RCC 7860 (cell line): Measurements from ENCODE around the gene MRAS.

ENCODE experiments used
- DNase-seq: peaks from one replicate; pipeline ENCODE4 v3.0.0-alpha.2; 2015; ENCODE audit warnings: low spot score
- FAIRE-seq: peaks from 2 replicates; lab custom pipeline; 2012; peaks lifted over from hg19 to GRCh38; lab: Jason Lieb, UNC

The MRAS gene

GRCh38 chr3:138347960-138348753 is at the start of gene MRAS:
MRAS (plus strand) TSS chr3:138348579; CDS start chr3:138372884, 24,305 bp downstream.
- peak; percentile 60 for DNase-seq
- no peak for FAIRE-seq

- FAIRE-seq (no peak), DNase-seq (no peak)
These were observed 47.7 kb upstream of the MRAS start for GRCh38 chr3:138300647-138301046.

- FAIRE-seq (no peak), DNase-seq (no peak)
These were observed 44.9 kb upstream of the MRAS start for GRCh38 chr3:138303474-138303873.

- no peak for DNase-seq
- FAIRE-seq, result no peak
These were observed 40.5 kb upstream of the MRAS start for GRCh38 chr3:138307899-138308298.

GRCh38 chr3:138308783-138309182 is 39.6 kb upstream of the MRAS start:
- DNase-seq (no peak), FAIRE-seq (no peak)

GRCh38 chr3:138310494-138310893 is 37.9 kb upstream of the MRAS start:
- DNase-seq (no peak), FAIRE-seq (no peak)

GRCh38 chr3:138314751-138315150 is 33.6 kb upstream of the MRAS start:
- no peak for DNase-seq
- no peak for FAIRE-seq

- DNase-seq (no peak), FAIRE-seq (no peak)
These were observed 30.7 kb upstream of the MRAS start for GRCh38 chr3:138317687-138318086.

GRCh38 chr3:138323971-138324370 is 24.4 kb upstream of the MRAS start:
- no peak for FAIRE-seq
- no peak for DNase-seq

GRCh38 chr3:138325990-138326389 is 22.4 kb upstream of the MRAS start:
- DNase-seq (no peak), FAIRE-seq (no peak)

- DNase-seq (no peak), FAIRE-seq (no peak)
These were observed 21.3 kb upstream of the MRAS start for GRCh38 chr3:138326866-138327595.

GRCh38 chr3:138327831-138328230 is 20.5 kb upstream of the MRAS start:
- FAIRE-seq, result no peak
- no peak for DNase-seq

- FAIRE-seq, result no peak
- DNase-seq, result no peak
These were observed 20.0 kb upstream of the MRAS start for GRCh38 chr3:138328341-138328740.

- peak; percentile 69 for DNase-seq
- FAIRE-seq, result peak; percentile 10
These were observed 19.0 kb upstream of the MRAS start, which contains the start of gene NME9 for GRCh38 chr3:138329127-138329983. NME9 (minus strand) TSS chr3:138329851; CDS start chr3:138329335, 516 bp downstream.

GRCh38 chr3:138329984-138330293 is 18.4 kb upstream of the MRAS start:
- DNase-seq (no peak), FAIRE-seq (no peak)

- no peak for FAIRE-seq
- no peak for DNase-seq
These were observed 17.1 kb upstream of the MRAS start for GRCh38 chr3:138331143-138331894.

- DNase-seq, result peak; percentile 42
- FAIRE-seq, result peak; percentile 75
These were observed 15.8 kb upstream of the MRAS start for GRCh38 chr3:138332472-138333073.

- DNase-seq (no peak), FAIRE-seq (no peak)
These were observed 13.8 kb upstream of the MRAS start for GRCh38 chr3:138334608-138335007.

GRCh38 chr3:138336454-138336999 is 11.9 kb upstream of the MRAS start:
- no peak for FAIRE-seq
- DNase-seq, result no peak

GRCh38 chr3:138338244-138338643 is 10.1 kb upstream of the MRAS start:
- DNase-seq (no peak), FAIRE-seq (no peak)
